ENCODE data around the gene TADA3. TPM values are rescaled to one million over a fixed set of nuclear protein-coding genes. Genes with fewer than 3 reads are reported as not detected.

Gene TADA3
- total and polyA plus RNA-seq, 5 experiments from 2014 or later, result 33.3 to 51.2 (median 38.2) TPM

GRCh38 chr3:9749296-9749644, 43.0 kb downstream of the TADA3 start:
- Mint-ChIP-seq H3K27ac (peak overlapping the region; percentile 90 to 98 (median 93)), H3K4me1 (peaks cover 19 to 43% (median 41%) of the 10 kb centered on the region in 4 donors), H3K27me3 (no peaks in the 10 kb centered on the region), H3K36me3 (peaks cover 0 to 62% (median 4%) of the 10 kb centered on the region in 3 donors), H3K9me3 (no peaks in the 10 kb centered on the region), H3K4me3 (peak overlapping the region; percentile 91 to 99 (median 96))
- DNase-seq (no peak), ATAC-seq (no peak)
- POLR2A ChIA-PET, result interaction anchor here (0.6 to 5.5 kb wide), 8 partner anchors 9 to 184 kb away, joined by 3 to 52 read pairs (median 4); partner anchors contain the start of genes ARPC4, BRPF1, CRELD1 and JAGN1

DNA sequence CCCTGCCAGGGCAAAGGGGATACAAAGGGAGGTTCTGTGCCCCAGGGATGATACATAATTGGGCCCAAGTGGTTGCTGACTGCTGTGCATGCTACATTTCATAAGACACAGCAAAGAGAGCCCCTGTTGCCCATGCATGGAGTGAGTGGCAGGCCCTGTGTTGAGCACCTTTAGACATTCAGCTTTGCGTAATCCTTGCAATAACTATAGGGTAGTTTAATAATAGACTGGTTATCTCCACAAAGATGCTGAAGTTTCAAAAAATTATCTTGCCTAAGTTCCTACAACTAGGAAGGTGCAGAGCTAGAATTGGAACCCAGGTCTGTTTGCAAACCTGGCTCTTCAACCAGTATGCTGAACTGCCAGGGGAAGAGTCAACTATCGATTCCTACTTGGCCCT, 44.2 kb downstream of the TADA3 start:
- H3K27me3 Mint-ChIP-seq, result no peaks in the 10 kb centered on the region
- H3K36me3 Mint-ChIP-seq, result peaks cover 0 to 66% (median 6%) of the 10 kb centered on the region in 3 donors
- DNase-seq (no peak), ATAC-seq (no peak)
- H3K9me3 Mint-ChIP-seq, result no peaks in the 10 kb centered on the region
- H3K27ac Mint-ChIP-seq, result peak overlapping the region in 3 of 10 donors; percentile 38 to 62 (median 44)
- H3K4me1 Mint-ChIP-seq, result peaks cover 19 to 36% (median 32%) of the 10 kb centered on the region in 4 donors
- POLR2A ChIA-PET, result interaction anchor here (5.5 kb wide), 1 partner anchor 15 kb away, joined by 52 read pairs; the partner anchor contains the start of gene BRPF1
- H3K4me3 Mint-ChIP-seq, result peak overlapping the region in 2 of 10 donors; percentile 39 to 40

DNA sequence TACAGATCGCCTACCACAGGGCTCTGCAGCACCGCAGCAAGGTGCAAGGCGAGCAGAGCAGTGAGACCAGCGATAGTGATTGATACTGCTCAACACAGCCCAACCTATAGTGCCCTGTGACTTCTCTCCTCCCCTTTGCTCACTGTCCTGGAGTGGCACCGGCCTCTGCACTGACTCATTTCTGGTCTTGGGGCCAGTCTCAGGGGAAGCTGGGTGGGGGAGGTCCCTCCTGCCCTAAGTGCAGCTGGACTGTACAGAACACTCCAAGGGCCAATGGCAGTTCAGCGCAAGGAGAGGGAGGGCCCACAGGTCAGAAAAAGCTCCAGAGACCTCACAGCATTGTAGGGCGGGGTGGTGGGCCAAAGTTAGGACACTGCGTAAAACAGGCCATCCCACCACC, 45.0 kb downstream of the TADA3 start:
- POLR2A ChIA-PET, result interaction anchor here (5.5 kb wide), 1 partner anchor 14 kb away, joined by 52 read pairs; the partner anchor contains the start of gene BRPF1
- peak overlapping the region in 1 of 10 donors; percentile 29 for H3K27ac Mint-ChIP-seq
- no peaks in the 10 kb centered on the region for H3K9me3 Mint-ChIP-seq
- no peak overlapping the region for H3K4me3 Mint-ChIP-seq
- H3K4me1 Mint-ChIP-seq, result peaks cover 19 to 37% (median 32%) of the 10 kb centered on the region in 4 donors
- no peak for DNase-seq
- H3K27me3 Mint-ChIP-seq, result no peaks in the 10 kb centered on the region
- ATAC-seq, result no peak
- H3K36me3 Mint-ChIP-seq, result peaks cover 0 to 69% (median 6%) of the 10 kb centered on the region in 3 donors

DNA sequence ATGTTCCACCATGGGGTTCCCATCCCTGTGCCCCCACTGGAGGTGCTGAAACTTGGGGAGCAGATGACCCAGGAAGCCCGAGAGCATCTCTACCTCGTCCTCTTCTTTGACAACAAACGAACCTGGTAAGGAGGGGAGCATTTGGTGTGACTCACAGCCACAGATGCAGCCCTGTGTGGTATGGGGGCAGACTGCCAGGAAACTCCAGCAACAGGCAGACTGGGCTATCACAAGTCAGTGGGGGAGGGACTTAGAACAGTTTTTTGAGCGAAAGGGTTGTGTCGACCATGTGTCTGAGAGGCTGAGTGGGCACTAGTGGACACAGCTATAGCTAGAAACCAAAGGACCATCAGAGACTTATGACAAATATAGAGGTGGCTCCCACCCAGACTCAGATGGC, 45.9 kb downstream of the TADA3 start:
- ATAC-seq (no peak), DNase-seq (no peak)
- Mint-ChIP-seq H3K36me3 (peaks cover 0 to 72% (median 6%) of the 10 kb centered on the region in 3 donors), H3K27ac (peak overlapping the region in 2 of 10 donors; percentile 7 to 73), H3K4me3 (no peak overlapping the region), H3K27me3 (no peaks in the 10 kb centered on the region), H3K4me1 (peaks cover 14 to 31% (median 24%) of the 10 kb centered on the region in 4 donors), H3K9me3 (no peaks in the 10 kb centered on the region)
- POLR2A ChIA-PET, result interaction anchor here (1.0 to 1.9 kb wide), 2 partner anchors 15 to 46 kb away, joined by 3 to 14 read pairs; partner anchors contain the start of genes ARPC4 and BRPF1

GRCh38 chr3:9745521-9745920, 46.8 kb downstream of the TADA3 start:
- no peaks in the 10 kb centered on the region for H3K27me3 Mint-ChIP-seq
- ATAC-seq (no peak), DNase-seq (no peak)
- H3K36me3 Mint-ChIP-seq, result peaks cover 0 to 80% (median 8%) of the 10 kb centered on the region in 3 donors
- POLR2A ChIA-PET, result interaction anchor here (1.0 to 1.9 kb wide), 2 partner anchors 14 to 47 kb away, joined by 3 to 14 read pairs; partner anchors contain the start of genes ARPC4 and BRPF1
- H3K9me3 Mint-ChIP-seq, result no peaks in the 10 kb centered on the region
- H3K27ac Mint-ChIP-seq, result no peak overlapping the region
- H3K4me3 Mint-ChIP-seq, result no peak overlapping the region
- peaks cover 12 to 22% (median 16%) of the 10 kb centered on the region in 4 donors for H3K4me1 Mint-ChIP-seq

DNA sequence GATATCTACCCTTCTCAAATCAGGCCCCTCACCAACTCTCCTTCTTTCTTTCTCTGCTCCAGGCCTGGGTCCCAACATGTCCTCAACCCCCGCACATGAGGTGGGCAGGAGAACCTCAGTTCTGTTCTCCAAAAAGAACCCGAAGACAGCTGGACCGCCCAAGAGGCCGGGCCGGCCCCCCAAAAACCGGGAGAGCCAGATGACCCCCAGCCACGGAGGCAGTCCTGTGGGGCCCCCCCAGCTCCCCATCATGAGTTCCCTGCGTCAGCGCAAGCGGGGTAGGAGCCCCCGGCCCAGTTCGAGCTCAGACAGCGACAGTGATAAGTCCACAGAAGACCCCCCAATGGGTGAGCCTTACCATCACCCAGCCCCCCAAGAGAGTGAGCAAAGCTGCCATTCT, 48.1 kb downstream of the TADA3 start:
- Mint-ChIP-seq H3K4me3 (no peak overlapping the region), H3K4me1 (peaks cover 2 to 13% (median 9%) of the 10 kb centered on the region in 4 donors), H3K36me3 (peaks cover 0 to 94% (median 13%) of the 10 kb centered on the region in 3 donors), H3K27ac (peak overlapping the region in 2 of 10 donors; percentile 31 to 71), H3K27me3 (no peaks in the 10 kb centered on the region), H3K9me3 (no peaks in the 10 kb centered on the region)
- POLR2A ChIA-PET, result interaction anchor here (0.5 to 1.7 kb wide), 3 partner anchors 9 to 45 kb away, joined by 4 to 5 read pairs (median 5); no protein-coding TSS in a partner anchor
- ATAC-seq (no peak), DNase-seq (no peak)

DNA sequence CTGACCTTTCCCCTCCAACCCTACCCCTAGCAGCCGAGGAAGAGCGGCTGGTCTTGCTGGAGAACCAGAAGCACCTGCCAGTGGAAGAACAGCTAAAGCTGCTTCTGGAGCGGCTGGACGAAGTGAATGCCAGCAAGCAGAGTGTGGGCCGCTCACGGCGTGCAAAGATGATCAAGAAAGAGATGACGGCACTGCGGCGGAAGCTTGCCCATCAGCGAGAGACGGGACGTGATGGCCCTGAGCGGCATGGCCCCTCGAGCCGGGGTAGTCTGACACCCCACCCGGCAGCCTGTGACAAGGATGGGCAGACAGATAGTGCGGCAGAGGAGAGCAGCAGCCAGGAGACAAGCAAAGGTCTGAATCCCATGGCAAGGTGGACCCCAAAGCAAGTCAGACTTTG, 48.7 kb downstream of the TADA3 start:
- H3K4me3 Mint-ChIP-seq, result no peak overlapping the region
- no peak for ATAC-seq
- H3K4me1 Mint-ChIP-seq, result peaks cover 0 to 13% (median 8%) of the 10 kb centered on the region in 4 donors
- H3K27me3 Mint-ChIP-seq, result no peaks in the 10 kb centered on the region
- peak overlapping the region in 1 of 10 donors; percentile 47 for H3K27ac Mint-ChIP-seq
- POLR2A ChIA-PET, result interaction anchor here (1.7 kb wide), 1 partner anchor 11 kb away, joined by 5 read pairs; no protein-coding TSS in a partner anchor
- H3K36me3 Mint-ChIP-seq, result peaks cover 5 to 94% (median 18%) of the 10 kb centered on the region in 3 donors
- DNase-seq, result no peak
- H3K9me3 Mint-ChIP-seq, result no peaks in the 10 kb centered on the region

GRCh38 chr3:9742560-9742959, 49.7 kb downstream of the TADA3 start:
- peak overlapping the region in 2 of 10 donors; percentile 2 to 3 for H3K27ac Mint-ChIP-seq
- POLR2A ChIA-PET, result no interaction called here
- ATAC-seq (no peak), DNase-seq (no peak)
- H3K27me3 Mint-ChIP-seq, result no peaks in the 10 kb centered on the region
- peaks cover 6 to 19% (median 11%) of the 10 kb centered on the region in 4 donors for H3K4me1 Mint-ChIP-seq
- H3K36me3 Mint-ChIP-seq, result peaks cover 5 to 96% (median 19%) of the 10 kb centered on the region in 3 donors
- H3K4me3 Mint-ChIP-seq, result no peak overlapping the region
- no peaks in the 10 kb centered on the region for H3K9me3 Mint-ChIP-seq

- POLR2A ChIA-PET, result no interaction called here
- Mint-ChIP-seq H3K4me1 (peaks cover 16 to 45% (median 36%) of the 10 kb centered on the region in 4 donors), H3K36me3 (peaks cover 5 to 94% (median 15%) of the 10 kb centered on the region in 3 donors), H3K27ac (peak overlapping the region in 1 of 10 donors; percentile 58), H3K9me3 (no peaks in the 10 kb centered on the region), H3K4me3 (no peak overlapping the region), H3K27me3 (no peaks in the 10 kb centered on the region)
- ATAC-seq, result no peak
- DNase-seq, result no peak
Observed at GRCh38 chr3:9739181-9739580, 53.1 kb downstream of the TADA3 start.

DNA sequence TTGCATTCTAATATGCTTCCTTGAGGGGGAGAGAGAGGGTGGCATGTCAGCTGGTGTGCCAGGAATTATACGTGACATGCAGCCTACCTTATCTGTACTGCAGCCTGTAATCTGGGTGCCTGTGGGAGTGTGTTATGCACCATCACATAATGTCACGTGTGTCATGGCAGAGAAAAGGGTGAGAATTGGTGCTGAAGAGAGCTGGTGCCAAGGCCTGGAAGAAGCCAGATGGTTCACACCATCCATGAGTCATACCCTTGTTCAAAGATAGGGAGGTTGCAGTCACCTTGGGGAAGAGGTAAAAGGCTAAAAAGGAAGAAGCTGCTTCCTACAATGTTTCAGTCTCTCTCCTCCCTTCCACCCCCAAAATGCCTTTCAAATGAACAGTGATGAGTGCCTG, 55.4 kb downstream of the TADA3 start:
- Mint-ChIP-seq H3K9me3 (no peaks in the 10 kb centered on the region), H3K4me1 (peaks cover 28 to 59% (median 56%) of the 10 kb centered on the region in 4 donors), H3K36me3 (peaks cover 5 to 80% (median 12%) of the 10 kb centered on the region in 3 donors), H3K27me3 (no peaks in the 10 kb centered on the region), H3K27ac (peak overlapping the region in 4 of 10 donors; percentile 9 to 66 (median 40)), H3K4me3 (peak overlapping the region in 1 of 10 donors; percentile 50)
- DNase-seq, result no peak
- POLR2A ChIA-PET, result no interaction called here
- no peak for ATAC-seq

GRCh38 chr3:9732740-9733115, 59.5 kb downstream of the TADA3 start:
- POLR2A ChIA-PET, result interaction anchor here (0.5 to 5.5 kb wide), 10 partner anchors 11 to 519 kb away, joined by 3 to 52 read pairs (median 6); partner anchors contain the start of genes ARPC4, MTMR14, OGG1 and TADA3
- H3K4me3 Mint-ChIP-seq, result peak overlapping the region; percentile 84 to 98 (median 93)
- no peaks in the 10 kb centered on the region for H3K9me3 Mint-ChIP-seq
- peaks cover 0 to 41% (median 0%) of the 10 kb centered on the region in 3 donors for H3K36me3 Mint-ChIP-seq
- DNase-seq (no peak), ATAC-seq (no peak)
- H3K27ac Mint-ChIP-seq, result peak overlapping the region; percentile 85 to 98 (median 94)
- peaks cover 32 to 67% (median 58%) of the 10 kb centered on the region in 4 donors for H3K4me1 Mint-ChIP-seq
- no peaks in the 10 kb centered on the region for H3K27me3 Mint-ChIP-seq

DNA sequence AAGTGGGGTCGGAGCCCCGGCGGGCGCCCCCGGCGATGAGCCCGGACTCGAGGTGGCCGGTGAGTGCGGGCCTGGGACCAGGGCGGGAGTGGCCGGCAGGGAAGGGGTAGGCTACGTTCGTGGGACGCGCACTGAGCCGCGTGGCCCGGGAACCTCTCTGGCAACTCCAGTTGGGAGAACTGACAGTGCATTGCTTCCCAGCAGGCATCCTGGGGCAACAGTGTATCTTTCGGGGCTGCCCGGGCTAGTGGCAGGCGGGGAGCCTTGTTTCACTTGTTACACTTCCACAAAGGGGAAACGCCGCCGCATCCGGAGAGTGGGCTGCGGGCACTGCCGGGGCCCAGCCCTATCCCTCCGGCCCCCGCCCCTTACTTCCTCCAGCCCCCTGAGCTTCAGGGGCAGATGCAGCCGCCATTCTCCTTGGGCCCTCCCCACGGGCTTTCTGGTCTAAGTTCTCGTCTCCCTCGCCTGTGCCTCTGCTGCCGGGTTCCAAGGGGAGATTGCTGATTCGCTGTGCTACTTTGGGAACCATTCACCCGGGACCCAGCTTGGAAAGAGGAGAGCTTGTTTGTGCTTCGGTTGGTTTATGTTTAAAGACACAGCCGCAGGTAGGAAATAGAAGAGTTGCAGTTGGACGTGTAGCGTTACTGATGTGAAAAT, 60.1 kb downstream of the TADA3 start:
- H3K4me3 Mint-ChIP-seq, result peak overlapping the region; percentile 84 to 98 (median 93)
- H3K27ac Mint-ChIP-seq, result peak overlapping the region; percentile 85 to 98 (median 94)
- POLR2A ChIA-PET, result interaction anchor here (0.5 to 5.5 kb wide), 16 partner anchors 12 to 588 kb away, joined by 3 to 52 read pairs (median 4); partner anchors contain the start of genes ARPC4, CRELD1, JAGN1 and MTMR14
- peak in 9 of 10 donors; percentile 17 to 71 (median 35) for DNase-seq
- peaks cover 0 to 37% (median 0%) of the 10 kb centered on the region in 3 donors for H3K36me3 Mint-ChIP-seq
- H3K9me3 Mint-ChIP-seq, result no peaks in the 10 kb centered on the region
- peaks cover 37 to 70% (median 63%) of the 10 kb centered on the region in 4 donors for H3K4me1 Mint-ChIP-seq
- no peak for ATAC-seq
- no peaks in the 10 kb centered on the region for H3K27me3 Mint-ChIP-seq
